ENCODE measurements around the gene RPS4Y2.

Gene RPS4Y2

GRCh38 chrY:20813459-20813858 lies 57.6 kb downstream of the RPS4Y2 start:
- Histone ChIP-seq H3F3A (ENCODE audit: control insufficient read depth, insufficient read depth) (no peaks in the 10 kb centered on the region), H3K27me3 (ENCODE audit: control insufficient read depth, low read length) (no peaks in the 10 kb centered on the region), H4K20me1 (ENCODE audit: control insufficient read depth, insufficient read depth, low read depth, low read length) (no peaks in the 10 kb centered on the region), H3K9me2 (replicated peaks; ENCODE audit: control insufficient read depth, low read length) (no peaks in the 10 kb centered on the region), H3K27ac (ENCODE audit: low read depth, low read length) (no peak overlapping the region), H3K9me3 (ENCODE audit: control insufficient read depth, insufficient read depth, low read length) (no peaks in the 10 kb centered on the region), H3K36me3 (ENCODE audit: control insufficient read depth, low read length) (no peaks in the 10 kb centered on the region), H3K4me1 (ENCODE audit: control insufficient read depth, low read length) (no peaks in the 10 kb centered on the region), H3K4me2 (ENCODE audit: low read length) (no peak overlapping the region), H3K4me3 (ENCODE audit: low read length) (no peak overlapping the region), H3K79me2 (ENCODE audit: control insufficient read depth, low read length) (no peaks in the 10 kb centered on the region)
- TF ChIP-seq, protein P1, sequence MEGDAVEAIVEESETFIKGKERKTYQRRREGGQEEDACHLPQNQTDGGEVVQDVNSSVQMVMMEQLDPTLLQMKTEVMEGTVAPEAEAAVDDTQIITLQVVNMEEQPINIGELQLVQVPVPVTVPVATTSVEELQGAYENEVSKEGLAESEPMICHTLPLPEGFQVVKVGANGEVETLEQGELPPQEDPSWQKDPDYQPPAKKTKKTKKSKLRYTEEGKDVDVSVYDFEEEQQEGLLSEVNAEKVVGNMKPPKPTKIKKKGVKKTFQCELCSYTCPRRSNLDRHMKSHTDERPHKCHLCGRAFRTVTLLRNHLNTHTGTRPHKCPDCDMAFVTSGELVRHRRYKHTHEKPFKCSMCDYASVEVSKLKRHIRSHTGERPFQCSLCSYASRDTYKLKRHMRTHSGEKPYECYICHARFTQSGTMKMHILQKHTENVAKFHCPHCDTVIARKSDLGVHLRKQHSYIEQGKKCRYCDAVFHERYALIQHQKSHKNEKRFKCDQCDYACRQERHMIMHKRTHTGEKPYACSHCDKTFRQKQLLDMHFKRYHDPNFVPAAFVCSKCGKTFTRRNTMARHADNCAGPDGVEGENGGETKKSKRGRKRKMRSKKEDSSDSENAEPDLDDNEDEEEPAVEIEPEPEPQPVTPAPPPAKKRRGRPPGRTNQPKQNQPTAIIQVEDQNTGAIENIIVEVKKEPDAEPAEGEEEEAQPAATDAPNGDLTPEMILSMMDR (IDR thresholded peaks at IDR 0.05; ENCODE audit: low read depth, low read length, poor library complexity, severe bottlenecking) = no peak

GRCh38 chrY:20814794-20815193 lies 58.9 kb downstream of the RPS4Y2 start:
- no peaks in the 10 kb centered on the region for H3K9me2 ChIP-seq (replicated peaks; ENCODE audit: control insufficient read depth, low read length)
- no peak overlapping the region for H3K4me3 ChIP-seq (ENCODE audit: low read length)
- no peaks in the 10 kb centered on the region for H3F3A ChIP-seq (ENCODE audit: control insufficient read depth, insufficient read depth)
- no peaks in the 10 kb centered on the region for H3K36me3 ChIP-seq (ENCODE audit: control insufficient read depth, low read length)
- no peaks in the 10 kb centered on the region for H3K79me2 ChIP-seq (ENCODE audit: control insufficient read depth, low read length)
- no peaks in the 10 kb centered on the region for H3K27me3 ChIP-seq (ENCODE audit: control insufficient read depth, low read length)
- no peak overlapping the region for H3K4me2 ChIP-seq (ENCODE audit: low read length)
- no peak for TF ChIP-seq EZH2phosphoT487 (IDR thresholded peaks at IDR 0.05; ENCODE audit: borderline replicate concordance, low read length)
- TF ChIP-seq, protein P1 (IDR thresholded peaks at IDR 0.05; ENCODE audit: low read depth, low read length, poor library complexity, severe bottlenecking) = no peak
- no peak overlapping the region for H3K27ac ChIP-seq (ENCODE audit: low read depth, low read length)
- H3K4me1 ChIP-seq (ENCODE audit: control insufficient read depth, low read length) = no peaks in the 10 kb centered on the region
- H4K20me1 ChIP-seq (ENCODE audit: control insufficient read depth, insufficient read depth, low read depth, low read length) = no peaks in the 10 kb centered on the region
- H3K9me3 ChIP-seq (ENCODE audit: control insufficient read depth, insufficient read depth, low read length) = no peaks in the 10 kb centered on the region

DNA sequence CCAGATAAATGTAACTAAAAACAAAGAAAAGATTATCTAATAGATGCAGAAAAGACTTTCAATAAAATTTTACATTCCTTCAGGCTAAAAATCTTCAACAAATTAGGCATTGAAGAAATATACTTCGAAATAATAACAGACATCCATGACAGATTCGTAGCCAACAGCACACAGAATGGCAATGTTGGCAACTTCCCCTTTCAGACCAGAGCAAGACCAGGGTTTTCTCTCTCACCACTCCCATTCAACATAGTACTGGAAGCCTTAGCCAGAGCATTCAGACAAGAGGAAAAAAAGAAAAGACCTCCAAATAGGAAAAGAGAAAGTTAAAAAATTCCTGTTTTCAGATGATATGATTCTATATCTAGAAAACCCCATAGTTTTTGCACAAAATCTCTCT lies 61.2 kb downstream of the RPS4Y2 start:
- H3K27ac ChIP-seq (ENCODE audit: low read depth, low read length) = no peak overlapping the region
- no peaks in the 10 kb centered on the region for H4K20me1 ChIP-seq (ENCODE audit: control insufficient read depth, insufficient read depth, low read depth, low read length)
- no peaks in the 10 kb centered on the region for H3K9me2 ChIP-seq (replicated peaks; ENCODE audit: control insufficient read depth, low read length)
- no peaks in the 10 kb centered on the region for H3K36me3 ChIP-seq (ENCODE audit: control insufficient read depth, low read length)
- no peak overlapping the region for H3K4me3 ChIP-seq (ENCODE audit: low read length)
- no peaks in the 10 kb centered on the region for H3F3A ChIP-seq (ENCODE audit: control insufficient read depth, insufficient read depth)
- TF ChIP-seq, protein P1 (IDR thresholded peaks at IDR 0.05; ENCODE audit: low read depth, low read length, poor library complexity, severe bottlenecking) = no peak
- TF ChIP-seq EZH2phosphoT487 (IDR thresholded peaks at IDR 0.05; ENCODE audit: borderline replicate concordance, low read length) = no peak
- H3K27me3 ChIP-seq (ENCODE audit: control insufficient read depth, low read length) = no peaks in the 10 kb centered on the region
- no peaks in the 10 kb centered on the region for H3K79me2 ChIP-seq (ENCODE audit: control insufficient read depth, low read length)
- no peaks in the 10 kb centered on the region for H3K9me3 ChIP-seq (ENCODE audit: control insufficient read depth, insufficient read depth, low read length)
- no peak overlapping the region for H3K4me2 ChIP-seq (ENCODE audit: low read length)
- H3K4me1 ChIP-seq (ENCODE audit: control insufficient read depth, low read length) = no peaks in the 10 kb centered on the region
